Stomach (tissue), 9 donors: ENCODE measurements around the gene NREP. TPM values are rescaled to one million over a fixed set of nuclear protein-coding genes. Genes with fewer than 3 reads are reported as not detected.

Experiments
- DNase-seq, 2 donors: peaks; one replicate each; pipeline versions ENCODE4 v3.0.0 to v3.0.0-alpha.2; 2013 to 2019
- H3K27ac ChIP-seq, 5 donors: fragments of 200-600 bp in 4 of 5; sonication (generic) in 4 of 5; one replicate each; pipeline ENCODE4 v1.5.1; 2013 to 2019; ENCODE audit warnings: mild to moderate bottlenecking in 1 of 5, moderate library complexity in 1 of 5
- H3K27me3 ChIP-seq, 3 donors: fragments of 200-600 bp; sonication (generic); one replicate each; pipeline ENCODE4 v1.5.1; 2017 to 2019; ENCODE audit warnings: mixed run types in 1 of 3
- H3K36me3 ChIP-seq, 4 donors: fragments of 200-600 bp; sonication (generic); 1 replicate in 3 of 4; 2 replicates in 1 of 4; pipeline ENCODE4 v1.5.1; 2016 to 2019
- H3K4me1 ChIP-seq, 4 donors: fragments of 200-600 bp; sonication (generic); one replicate each; pipeline ENCODE4 v1.5.1; 2016 to 2019
- H3K4me3 ChIP-seq, 4 donors: fragments of 200-600 bp; sonication (generic) in 3 of 4; one replicate each; pipeline ENCODE4 v1.5.1; 2016 to 2019; ENCODE audit warnings: mild to moderate bottlenecking in 1 of 4
- H3K9me3 ChIP-seq, 4 donors: fragments of 200-600 bp; sonication (generic); one replicate each; pipeline ENCODE4 v1.5.1; 2016 to 2019
- CTCF ChIP-seq, 7 experiments: fragments of 450-650 bp in 4 of 7; fragments of 200-600 bp in 3 of 7; sonication (generic) in 3 of 7; IDR thresholded peaks; one replicate each; pipeline ENCODE4 v1.5.1; 2016 to 2019; ENCODE audit warnings: antibody characterized with exemption in 7 of 7, control low read depth in 2 of 7, mild to moderate bottlenecking in 1 of 7
- EP300 ChIP-seq: sonication (generic); formaldehyde crosslinking; IDR thresholded peaks from one replicate; pipeline ENCODE4 v1.6.1; 2017; ENCODE audit warnings: antibody characterized with exemption
- POLR2A ChIP-seq, 4 donors: fragments of 450-650 bp; IDR thresholded peaks; one replicate each; pipeline ENCODE4 v1.6.1; 2016; ENCODE audit warnings: antibody characterized with exemption in 4 of 4, control low read depth in 2 of 4, mild to moderate bottlenecking in 1 of 4, moderate library complexity in 1 of 4
- POLR2AphosphoS5 ChIP-seq, 3 donors: sonication (generic); formaldehyde crosslinking; IDR thresholded peaks; one replicate each; pipeline ENCODE4 v1.6.1; 2016; ENCODE audit warnings: antibody characterized with exemption in 3 of 3
- WGBS, 5 donors: extraction: QIAGEN DNeasy Blood & Tissue Kit in 3 of 5; methylation state at CpG; one replicate each; pipeline versions ENCODE4 v1.1.5 to v1.1.7; 2013 to 2018; 5-methylcytosine and 5-hydroxymethylcytosine counted together
- intact Hi-C: fragments of 100-400 bp; cut with DNase I; formaldehyde crosslinking; loops from one replicate; pipeline ENCODE4 v1.15.1; 2023; ENCODE audit warnings: low total_unique reads
- polyA plus RNA-seq, 3 donors: library from polyadenylated mRNA; stranded (reverse); fragments of 200-250 nt; gene quantifications; one replicate each; pipeline ENCODE4 v1.2.3, GENCODE V29; 2013
- total RNA-seq, 5 donors: library from RNA; depleted of rRNA; stranded (reverse); fragments of >200 nt; gene quantifications; one replicate each; pipeline versions ENCODE4 v1.1.0 to v1.2.3, GENCODE V29; 2014 to 2016
- donor health status: healthy with polysubstance abuse.
- donor health status: Bipolar disorder and iron deficiency.
- donor health status: healthy.

NREP gene
- total and polyA plus RNA-seq, 8 donors = 0.58 to 155 (median 10.3) TPM

GRCh38 chr5:111790295-111790694, 33.3 kb upstream of the NREP start:
- no peak overlapping the region for H3K4me3 ChIP-seq
- peak; percentile 25 to 37 for DNase-seq
- 56 to 87% (median 74%) methylated on average over 1 of the region's 1 CpG for WGBS, 5 donors
- H3K4me1 ChIP-seq = no peaks in the 10 kb centered on the region
- no peak overlapping the region for H3K27ac ChIP-seq
- no peaks in the 10 kb centered on the region for H3K9me3 ChIP-seq
- no peaks in the 10 kb centered on the region for H3K36me3 ChIP-seq
- intact Hi-C loops = no loop called here
- no peaks in the 10 kb centered on the region for H3K27me3 ChIP-seq
- TF ChIP-seq POLR2AphosphoS5 (IDR thresholded peaks at IDR 0.05) (peak in 1 of 3 donors; percentile 45), CTCF (IDR thresholded peaks at IDR 0.05) (no peak)

GRCh38 chr5:111787006-111787405, 30.0 kb upstream of the NREP start:
- no peaks in the 10 kb centered on the region for H3K9me3 ChIP-seq
- H3K27ac ChIP-seq = no peak overlapping the region
- peaks cover 0 to 4% (median 0%) of the 10 kb centered on the region in 4 donors for H3K4me1 ChIP-seq
- H3K27me3 ChIP-seq = no peaks in the 10 kb centered on the region
- no peak for DNase-seq
- no peaks in the 10 kb centered on the region for H3K36me3 ChIP-seq
- no peak for TF ChIP-seq EP300
- TF ChIP-seq POLR2AphosphoS5 (IDR thresholded peaks at IDR 0.05) = no peak
- TF ChIP-seq CTCF (IDR thresholded peaks at IDR 0.05) = no peak
- TF ChIP-seq POLR2A (IDR thresholded peaks at IDR 0.05) = no peak
- intact Hi-C loops = no loop called here
- no peak overlapping the region for H3K4me3 ChIP-seq

GRCh38 chr5:111784491-111785181, 27.6 kb upstream of the NREP start:
- Histone ChIP-seq H3K27me3 (no peaks in the 10 kb centered on the region), H3K36me3 (no peaks in the 10 kb centered on the region), H3K4me3 (no peak overlapping the region), H3K4me1 (peaks cover 0 to 20% (median 0%) of the 10 kb centered on the region in 4 donors), H3K9me3 (no peaks in the 10 kb centered on the region), H3K27ac (no peak overlapping the region)
- 80 to 93% (median 86%) methylated on average over 3 of the region's 3 CpGs for WGBS, 5 donors
- no peak for DNase-seq
- intact Hi-C loops = no loop called here
- TF ChIP-seq POLR2AphosphoS5 (IDR thresholded peaks at IDR 0.05) (no peak), POLR2A (IDR thresholded peaks at IDR 0.05) (no peak), EP300 (no peak), CTCF (IDR thresholded peaks at IDR 0.05) (no peak)

- Histone ChIP-seq H3K27ac (no peak overlapping the region), H3K27me3 (no peaks in the 10 kb centered on the region), H3K9me3 (no peaks in the 10 kb centered on the region), H3K36me3 (no peaks in the 10 kb centered on the region), H3K4me1 (peaks cover 0 to 25% (median 0%) of the 10 kb centered on the region in 4 donors), H3K4me3 (no peak overlapping the region)
- TF ChIP-seq EP300 (no peak), POLR2A (IDR thresholded peaks at IDR 0.05) (no peak), CTCF (IDR thresholded peaks at IDR 0.05) (no peak), POLR2AphosphoS5 (IDR thresholded peaks at IDR 0.05) (no peak)
- 44 to 66% (median 48%) methylated on average over 3 of the region's 3 CpGs for WGBS, 5 donors
- DNase-seq = no peak
- intact Hi-C loops = no loop called here
Observed at GRCh38 chr5:111783537-111783936, 26.5 kb upstream of the NREP start.
